ENCODE measurements around the gene EVX2.

EVX2 gene

DNA sequence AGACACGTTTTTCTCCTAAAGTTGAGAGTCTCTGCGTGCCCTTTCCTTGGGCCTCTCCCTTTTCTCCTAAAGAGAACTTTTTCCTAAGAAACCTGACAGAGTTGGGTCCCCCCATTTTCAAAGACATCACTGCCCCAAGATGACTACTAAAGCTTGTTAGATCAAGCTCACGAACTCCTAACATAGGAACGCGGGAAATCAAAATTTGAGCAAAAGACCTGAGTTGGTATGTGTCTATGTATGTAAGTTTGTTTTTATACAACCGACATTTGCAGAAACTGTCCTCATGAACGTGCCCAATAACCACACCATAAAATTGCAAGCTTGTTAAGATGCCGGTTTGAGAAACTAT lies 10.1 kb upstream of the EVX2 start:
- no peak overlapping the region for H3K9ac ChIP-seq (ENCODE audit: low read length)
- H3K4me3 ChIP-seq (ENCODE audit: low read length), result peak overlapping the region; percentile 64
- peaks cover 5% of the 10 kb centered on the region for H3K4me1 ChIP-seq (ENCODE audit: control insufficient read depth, insufficient read depth, low read length)
- H3K36me3 ChIP-seq (ENCODE audit: control insufficient read depth, insufficient read depth, low read length), result no peaks in the 10 kb centered on the region
- H3K27ac ChIP-seq (ENCODE audit: low read depth, low read length), result no peak overlapping the region
- peaks cover 56% of the 10 kb centered on the region for H3K27me3 ChIP-seq (ENCODE audit: control insufficient read depth, insufficient read depth, low read length)

DNA sequence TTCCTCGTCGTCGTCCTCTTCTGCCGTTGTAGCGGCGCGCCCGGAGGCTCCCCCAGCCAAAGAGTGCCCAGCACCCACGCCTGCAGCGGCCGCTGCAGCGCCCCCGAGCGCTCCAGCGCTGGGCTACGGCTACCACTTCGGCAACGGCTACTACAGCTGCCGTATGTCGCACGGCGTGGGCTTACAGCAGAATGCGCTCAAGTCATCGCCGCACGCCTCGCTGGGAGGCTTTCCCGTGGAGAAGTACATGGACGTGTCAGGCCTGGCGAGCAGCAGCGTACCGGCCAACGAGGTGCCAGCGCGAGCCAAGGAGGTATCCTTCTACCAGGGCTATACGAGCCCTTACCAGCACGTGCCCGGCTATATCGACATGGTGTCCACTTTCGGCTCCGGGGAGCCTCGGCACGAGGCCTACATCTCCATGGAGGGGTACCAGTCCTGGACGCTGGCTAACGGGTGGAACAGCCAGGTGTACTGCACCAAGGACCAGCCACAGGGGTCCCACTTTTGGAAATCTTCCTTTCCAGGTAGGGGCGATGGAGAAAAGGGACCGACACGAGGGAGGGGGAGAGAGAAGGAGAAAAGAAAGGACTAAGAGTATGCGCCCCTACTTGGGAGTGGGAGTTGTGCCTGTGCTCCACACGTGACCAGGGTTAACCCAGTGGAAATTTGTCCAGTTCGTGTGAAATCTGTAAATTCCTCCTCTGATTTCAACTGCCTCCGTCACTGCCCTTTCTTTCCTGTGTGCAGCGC lies 9.6 kb upstream of the EVX2 start:
- H3K27me3 ChIP-seq (ENCODE audit: control insufficient read depth, insufficient read depth, low read length), result peaks cover 52% of the 10 kb centered on the region
- no peaks in the 10 kb centered on the region for H3K36me3 ChIP-seq (ENCODE audit: control insufficient read depth, insufficient read depth, low read length)
- H3K4me3 ChIP-seq (ENCODE audit: low read length), result peak overlapping the region; percentile 64
- H3K27ac ChIP-seq (ENCODE audit: low read depth, low read length), result peak overlapping the region; percentile 30
- no peak overlapping the region for H3K9ac ChIP-seq (ENCODE audit: low read length)
- H3K4me1 ChIP-seq (ENCODE audit: control insufficient read depth, insufficient read depth, low read length), result peaks cover 5% of the 10 kb centered on the region

DNA sequence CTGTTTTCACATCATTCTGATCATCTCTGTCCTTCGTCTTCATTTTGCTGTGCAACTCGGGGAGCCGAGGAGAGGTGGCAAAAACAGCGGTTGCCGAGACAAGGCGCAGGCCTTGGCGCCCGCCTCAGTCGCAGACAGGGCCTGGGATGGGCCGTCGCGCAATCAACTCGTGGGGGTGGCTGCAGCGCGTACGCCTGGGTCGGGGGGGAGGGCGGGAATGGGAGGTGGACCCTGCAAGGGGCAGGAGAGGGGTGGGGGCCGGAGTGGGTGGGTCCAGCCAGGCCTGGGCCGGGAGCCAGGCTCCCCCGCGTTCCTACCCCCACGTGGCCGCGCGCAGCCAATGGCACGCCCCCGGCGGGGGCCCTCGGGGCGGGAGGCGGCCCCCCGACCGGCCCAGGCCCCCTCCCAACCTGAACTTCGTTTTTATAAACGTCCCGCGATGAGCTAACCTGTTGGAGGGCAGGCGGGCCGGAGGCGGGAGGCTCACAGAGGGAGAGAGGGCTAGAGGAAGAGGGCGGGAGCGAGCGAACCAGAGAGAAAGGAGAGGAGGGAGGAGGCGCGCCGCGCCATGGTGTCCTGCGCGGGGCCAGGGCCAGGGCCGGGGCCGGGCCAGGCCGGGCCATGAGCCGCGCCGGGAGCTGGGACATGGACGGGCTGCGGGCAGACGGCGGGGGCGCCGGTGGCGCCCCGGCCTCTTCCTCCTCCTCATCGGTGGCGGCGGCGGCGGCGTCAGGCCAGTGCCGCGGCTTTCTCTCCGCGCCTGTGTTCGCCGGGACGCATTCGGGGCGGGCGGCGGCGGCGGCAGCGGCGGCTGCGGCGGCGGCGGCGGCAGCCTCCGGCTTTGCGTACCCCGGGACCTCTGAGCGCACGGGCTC lies 8.7 kb upstream of the EVX2 start, which contains the start of gene HOXD13:
TSS of gene HOXD13 (plus strand) at position 452 of the 875 bp plus-strand sequence. CDS start at position 622, 170 bp downstream.
- H3K27me3 ChIP-seq (ENCODE audit: control insufficient read depth, insufficient read depth, low read length), result peaks cover 51% of the 10 kb centered on the region
- peaks cover 3% of the 10 kb centered on the region for H3K4me1 ChIP-seq (ENCODE audit: control insufficient read depth, insufficient read depth, low read length)
- H3K4me3 ChIP-seq (ENCODE audit: low read length), result peak within 1 kb of the TSS; percentile 64
- H3K36me3 ChIP-seq (ENCODE audit: control insufficient read depth, insufficient read depth, low read length), result no peaks in the 10 kb centered on the region
- H3K27ac ChIP-seq (ENCODE audit: low read depth, low read length), result peak within 1 kb of the TSS; percentile 30
- no peak within 1 kb of the TSS for H3K9ac ChIP-seq (ENCODE audit: low read length)

DNA sequence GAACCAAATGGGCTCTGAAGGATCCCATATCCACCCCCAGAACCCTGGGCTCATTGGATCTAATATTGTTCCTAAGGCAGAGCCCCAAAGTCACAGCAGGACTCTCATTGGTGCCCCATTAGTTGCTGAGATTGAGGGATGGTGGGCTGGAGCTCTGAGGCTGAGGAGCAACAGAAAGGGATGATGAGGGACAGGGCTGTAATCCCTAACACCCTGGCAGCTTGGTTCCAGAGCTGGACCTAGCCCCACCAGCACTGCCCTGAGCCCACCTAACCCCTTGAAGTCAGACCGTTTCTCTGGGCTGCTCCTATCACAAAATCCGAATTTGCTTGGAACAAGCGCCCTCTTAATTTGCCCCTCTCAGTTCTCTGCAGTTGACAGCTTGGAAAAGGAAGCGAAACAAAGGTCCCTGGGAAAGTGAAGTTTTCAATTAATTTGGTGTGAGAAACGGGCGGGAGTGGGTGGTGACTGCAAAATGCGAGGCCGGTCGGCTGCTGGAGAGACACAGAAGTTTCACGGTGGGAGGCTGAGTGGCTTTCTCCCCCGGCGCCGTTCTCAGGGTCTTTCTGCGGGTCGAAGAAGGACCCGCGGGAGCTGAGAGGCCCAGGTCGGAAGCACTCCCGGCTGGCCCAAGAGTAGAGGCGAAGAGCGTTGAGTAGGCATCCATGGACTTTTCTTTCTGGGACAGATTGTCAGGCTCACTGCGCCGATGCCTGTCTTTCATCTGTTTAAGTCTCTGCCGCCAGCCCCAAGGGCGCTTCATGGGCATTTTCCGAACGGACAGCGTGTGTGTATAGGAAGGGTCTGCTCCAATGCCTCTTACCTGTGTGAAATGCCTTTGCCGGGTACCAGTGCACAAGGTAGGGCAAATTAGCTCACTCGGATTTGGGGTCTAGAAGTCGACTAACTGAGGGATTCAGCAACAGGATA lies 7.8 kb upstream of the EVX2 start:
- Histone ChIP-seq H3K4me1 (ENCODE audit: control insufficient read depth, insufficient read depth, low read length) (peaks cover 3% of the 10 kb centered on the region), H3K27ac (ENCODE audit: low read depth, low read length) (no peak overlapping the region), H3K36me3 (ENCODE audit: control insufficient read depth, insufficient read depth, low read length) (no peaks in the 10 kb centered on the region), H3K9ac (ENCODE audit: low read length) (no peak overlapping the region), H3K4me3 (ENCODE audit: low read length) (no peak overlapping the region), H3K27me3 (ENCODE audit: control insufficient read depth, insufficient read depth, low read length) (peaks cover 55% of the 10 kb centered on the region)

DNA sequence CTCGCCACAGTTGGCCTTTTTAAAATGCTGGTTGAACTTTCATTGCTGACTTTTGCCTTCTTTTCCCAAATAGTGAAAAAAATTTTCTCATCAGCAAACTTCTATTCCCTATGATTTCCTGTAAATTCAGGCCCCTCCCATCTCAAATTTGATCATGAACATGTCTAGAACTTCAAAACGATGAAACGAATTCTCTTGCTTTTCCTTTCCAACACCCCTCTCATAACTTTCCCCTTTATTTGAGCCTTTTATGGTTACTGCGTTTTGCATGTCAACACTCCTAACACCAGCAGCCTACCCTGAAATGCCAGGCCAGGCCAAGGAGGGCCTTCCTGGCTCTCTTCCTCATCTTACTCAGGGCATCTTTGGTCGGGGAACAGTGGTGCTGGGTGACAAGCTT lies 7.1 kb upstream of the EVX2 start:
- H3K9ac ChIP-seq (ENCODE audit: low read length), result no peak overlapping the region
- no peaks in the 10 kb centered on the region for H3K36me3 ChIP-seq (ENCODE audit: control insufficient read depth, insufficient read depth, low read length)
- H3K27me3 ChIP-seq (ENCODE audit: control insufficient read depth, insufficient read depth, low read length), result peaks cover 62% of the 10 kb centered on the region
- peaks cover 3% of the 10 kb centered on the region for H3K4me1 ChIP-seq (ENCODE audit: control insufficient read depth, insufficient read depth, low read length)
- H3K27ac ChIP-seq (ENCODE audit: low read depth, low read length), result no peak overlapping the region
- no peak overlapping the region for H3K4me3 ChIP-seq (ENCODE audit: low read length)

DNA sequence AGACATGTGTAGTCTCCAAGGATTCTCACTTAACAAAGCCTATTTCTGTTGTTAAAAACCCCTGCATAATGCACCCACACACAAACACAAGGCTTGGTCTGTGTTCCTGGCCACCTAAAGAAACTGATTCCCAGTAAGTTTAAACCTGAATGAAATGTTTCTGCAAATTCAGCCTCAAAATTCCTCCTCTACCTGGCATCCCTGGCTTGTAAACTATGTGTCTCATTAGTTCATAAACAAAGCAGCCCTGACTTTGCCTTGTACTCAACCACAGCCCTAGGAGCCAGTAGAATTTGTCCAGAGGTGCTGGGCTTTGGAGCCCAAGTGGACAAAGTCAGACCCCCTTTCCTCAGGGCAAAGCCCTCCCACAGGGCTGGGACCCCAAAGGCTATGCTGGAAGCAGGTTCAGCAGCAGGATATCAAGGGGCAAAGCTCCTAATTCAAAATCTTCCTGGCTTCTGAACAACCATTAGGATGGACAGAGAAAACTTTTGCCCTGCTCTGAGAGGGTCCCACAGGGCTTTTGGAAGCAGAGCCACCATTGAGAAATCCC lies 6.2 kb upstream of the EVX2 start:
- H3K36me3 ChIP-seq (ENCODE audit: control insufficient read depth, insufficient read depth, low read length), result no peaks in the 10 kb centered on the region
- H3K9ac ChIP-seq (ENCODE audit: low read length), result no peak overlapping the region
- no peak overlapping the region for H3K4me3 ChIP-seq (ENCODE audit: low read length)
- H3K27me3 ChIP-seq (ENCODE audit: control insufficient read depth, insufficient read depth, low read length), result peaks cover 65% of the 10 kb centered on the region
- H3K4me1 ChIP-seq (ENCODE audit: control insufficient read depth, insufficient read depth, low read length), result peaks cover 3% of the 10 kb centered on the region
- no peak overlapping the region for H3K27ac ChIP-seq (ENCODE audit: low read depth, low read length)

DNA sequence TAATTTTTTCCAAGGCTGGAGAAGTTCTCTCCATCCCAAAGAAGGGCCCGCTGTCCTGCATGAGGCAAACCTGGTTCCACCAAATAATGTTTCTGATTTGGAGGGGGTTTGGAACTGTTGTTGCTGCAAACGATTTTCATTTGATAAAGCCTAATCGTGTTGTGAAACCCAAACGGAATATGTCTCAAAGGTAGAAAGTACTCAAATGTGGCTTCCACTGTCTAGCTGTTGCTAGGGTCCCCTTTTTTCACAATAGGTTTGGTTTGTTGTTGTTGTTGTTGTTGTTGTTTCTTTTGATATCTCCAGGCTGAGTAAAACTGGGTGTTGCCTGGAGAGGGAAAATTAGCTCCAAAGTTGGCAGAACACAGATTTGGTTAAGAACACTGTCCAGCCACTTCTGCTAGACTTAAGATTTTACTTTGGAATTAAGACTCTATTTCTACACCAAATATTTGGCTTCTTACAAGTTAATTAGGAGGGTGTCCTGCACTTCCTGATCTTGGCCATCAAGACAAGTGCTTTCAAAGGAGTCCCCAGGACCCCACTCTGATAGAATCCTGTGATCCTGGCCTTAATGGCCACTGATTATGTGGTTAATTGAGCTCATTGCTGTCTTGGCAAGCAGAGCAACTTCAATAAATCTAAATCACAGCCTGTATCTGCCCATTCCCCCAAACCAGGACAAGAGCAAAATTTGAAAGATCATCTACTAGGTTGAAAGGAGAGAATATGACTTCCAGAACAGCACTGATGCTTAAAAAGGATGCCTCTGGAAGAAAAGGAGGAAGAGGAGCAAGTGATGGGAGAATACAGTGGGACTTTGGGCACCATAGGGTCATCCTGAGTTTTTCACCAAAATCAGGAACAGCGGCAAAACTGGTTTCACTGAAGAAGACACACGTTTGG lies 5.4 kb upstream of the EVX2 start:
- no peak overlapping the region for H3K4me3 ChIP-seq (ENCODE audit: low read length)
- no peak overlapping the region for H3K27ac ChIP-seq (ENCODE audit: low read depth, low read length)
- no peak overlapping the region for H3K9ac ChIP-seq (ENCODE audit: low read length)
- peaks cover 66% of the 10 kb centered on the region for H3K27me3 ChIP-seq (ENCODE audit: control insufficient read depth, insufficient read depth, low read length)
- peaks cover 3% of the 10 kb centered on the region for H3K4me1 ChIP-seq (ENCODE audit: control insufficient read depth, insufficient read depth, low read length)
- H3K36me3 ChIP-seq (ENCODE audit: control insufficient read depth, insufficient read depth, low read length), result no peaks in the 10 kb centered on the region

DNA sequence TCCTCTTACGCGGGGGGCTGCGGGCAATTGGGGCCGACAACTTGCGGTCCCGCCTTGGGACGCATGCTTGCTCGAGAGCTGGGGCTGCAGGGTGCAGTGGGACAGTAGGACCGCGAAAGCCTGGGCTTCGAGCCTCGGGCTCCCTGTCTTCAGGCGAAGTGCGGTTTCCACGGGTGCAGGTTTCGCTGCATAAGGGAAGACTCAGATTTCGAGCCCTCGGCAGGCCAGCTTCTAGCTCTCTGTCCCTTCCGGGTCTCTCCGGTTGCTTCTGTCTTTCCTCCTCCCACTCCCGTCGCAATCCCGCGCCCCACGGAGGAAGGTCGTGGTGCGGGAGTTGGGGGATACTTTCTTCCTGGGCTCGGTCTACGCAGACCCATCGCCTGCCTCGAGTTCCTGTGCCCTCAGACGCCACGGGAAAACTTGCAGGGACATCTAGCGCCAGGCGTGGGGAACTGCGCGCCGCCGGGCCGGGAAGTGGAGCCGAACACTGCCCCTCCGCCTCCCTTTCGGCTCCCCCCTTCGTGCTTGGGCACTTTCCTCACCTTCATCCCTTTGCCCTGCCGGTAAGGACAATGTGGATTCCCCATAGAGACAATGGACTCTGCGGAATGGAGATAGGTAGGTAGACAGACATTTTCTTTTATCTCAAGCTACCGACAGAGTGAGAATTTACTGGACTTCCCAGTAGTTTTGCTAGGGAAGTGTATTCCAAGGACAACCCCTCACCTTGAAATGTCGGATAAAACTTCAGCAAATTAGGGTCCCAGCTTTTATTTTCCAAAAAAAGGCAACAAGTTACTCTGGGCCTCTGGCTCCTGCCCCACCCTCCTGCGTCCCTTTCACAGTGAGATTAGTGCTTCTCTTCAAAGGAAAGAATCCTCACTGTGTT lies 4.5 kb upstream of the EVX2 start:
- Histone ChIP-seq H3K27ac (ENCODE audit: low read depth, low read length) (no peak overlapping the region), H3K36me3 (ENCODE audit: control insufficient read depth, insufficient read depth, low read length) (no peaks in the 10 kb centered on the region), H3K4me3 (ENCODE audit: low read length) (peak overlapping the region; percentile 55), H3K4me1 (ENCODE audit: control insufficient read depth, insufficient read depth, low read length) (peaks cover 2% of the 10 kb centered on the region), H3K9ac (ENCODE audit: low read length) (no peak overlapping the region), H3K27me3 (ENCODE audit: control insufficient read depth, insufficient read depth, low read length) (peaks cover 70% of the 10 kb centered on the region)

DNA sequence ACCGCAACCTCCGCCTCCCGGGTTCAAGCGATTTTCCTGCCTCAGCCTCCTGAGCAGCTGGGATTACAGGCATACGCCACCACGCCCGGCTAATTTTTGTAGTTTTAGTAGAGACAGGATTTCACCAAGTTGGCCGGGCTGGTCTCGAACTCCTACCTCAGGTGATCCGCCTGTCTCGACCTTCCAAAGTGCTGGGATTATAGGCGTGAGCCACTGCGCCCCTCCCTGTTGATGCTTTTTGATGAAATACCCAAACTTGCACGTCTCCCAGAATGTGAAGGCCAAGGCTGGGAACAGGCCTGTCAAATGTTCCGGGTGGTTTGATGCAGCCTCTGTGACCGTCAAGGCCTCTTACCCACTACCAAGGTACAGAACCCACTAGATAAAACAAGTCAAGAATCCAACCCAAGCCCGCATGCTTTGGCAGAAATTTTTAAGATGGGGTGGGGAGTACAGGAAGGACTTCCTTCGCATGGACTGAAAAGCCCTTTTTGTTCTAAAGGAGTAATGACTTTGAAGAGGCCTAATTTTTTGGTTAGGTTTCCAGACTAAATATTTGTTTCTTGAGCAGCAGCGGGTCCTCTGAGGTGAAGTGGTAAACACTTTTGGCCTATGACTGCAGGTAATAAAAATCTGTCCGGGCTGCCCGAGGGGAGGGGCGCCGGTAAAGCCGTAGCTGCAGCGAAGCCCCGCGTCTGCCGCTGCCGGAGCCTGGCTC lies 3.7 kb upstream of the EVX2 start:
- Histone ChIP-seq H3K27ac (ENCODE audit: low read depth, low read length) (no peak overlapping the region), H3K36me3 (ENCODE audit: control insufficient read depth, insufficient read depth, low read length) (no peaks in the 10 kb centered on the region), H3K9ac (ENCODE audit: low read length) (no peak overlapping the region), H3K27me3 (ENCODE audit: control insufficient read depth, insufficient read depth, low read length) (peaks cover 73% of the 10 kb centered on the region), H3K4me3 (ENCODE audit: low read length) (peak overlapping the region; percentile 55), H3K4me1 (ENCODE audit: control insufficient read depth, insufficient read depth, low read length) (no peaks in the 10 kb centered on the region)
